22Rv1 (cell line): Measurements from ENCODE around the gene C12orf76.

Source experiments
- CTCF ChIP-seq: fragments of 450-650 bp; IDR thresholded peaks from 2 replicates; pipeline ENCODE4 v1.5.1; 2017; ENCODE audit warnings: mild to moderate bottlenecking
- ZFX ChIP-seq: fragments of 450-650 bp; IDR thresholded peaks from 2 replicates; pipeline ENCODE4 v1.6.1; 2017; ENCODE audit warnings: antibody characterized with exemption, borderline replicate concordance

DNA sequence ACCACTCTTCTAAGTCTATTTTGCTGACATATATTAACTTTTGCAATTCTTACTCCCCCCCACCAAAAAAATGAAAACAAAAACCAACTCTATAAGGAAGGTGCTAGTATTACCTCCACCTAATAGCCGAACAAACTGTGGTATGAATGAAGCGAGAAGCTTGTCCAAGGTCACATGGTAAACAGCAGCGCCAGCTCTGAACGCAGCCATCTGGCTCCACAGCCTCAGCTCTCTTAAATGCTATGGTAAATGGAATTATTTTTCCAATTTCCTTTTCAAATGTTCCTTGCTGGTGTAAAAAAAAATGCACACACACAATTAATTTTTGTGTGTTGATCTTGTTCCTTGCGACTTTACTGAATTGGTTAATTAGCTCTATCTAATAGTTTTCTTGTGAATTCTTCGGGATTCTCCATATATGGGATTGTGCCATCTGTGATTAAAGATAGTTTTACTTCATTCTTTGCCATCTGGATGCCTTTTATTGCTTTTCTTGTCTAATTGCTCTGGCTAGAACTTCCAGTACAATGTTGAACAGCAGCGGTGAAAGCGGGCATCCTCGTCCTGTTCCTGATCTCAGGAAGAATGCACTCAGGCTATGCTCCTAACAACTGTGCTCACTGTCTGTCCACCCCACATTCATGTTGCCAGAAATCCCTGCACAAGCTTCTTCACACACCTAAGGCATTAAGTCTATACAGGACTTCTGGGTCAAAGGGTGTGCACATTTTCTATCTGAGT is 10.7 kb upstream of the C12orf76 start:
- no peak for TF ChIP-seq CTCF
- TF ChIP-seq ZFX: no peak
